GM19395 (cell line): ENCODE measurements around the gene ADAP1.

ENCODE experiments used
- ATAC-seq: cut with Tn5 transposase; IDR thresholded peaks from one replicate; pipeline ENCODE4 v1.9.1; 2021; ENCODE audit warnings: mild to moderate bottlenecking, moderate library complexity; ENCODE audit not compliant: unreplicated experiment

Gene ADAP1

GRCh38 chr7:897086-897485, 57.4 kb downstream of the ADAP1 start:
- no peak for ATAC-seq

GRCh38 chr7:896346-897075, 58.0 kb downstream of the ADAP1 start:
- no peak for ATAC-seq

- ATAC-seq = no peak
These were observed 58.9 kb downstream of the ADAP1 start for GRCh38 chr7:895451-896052.

GRCh38 chr7:894927-895450, 59.5 kb downstream of the ADAP1 start:
- no peak for ATAC-seq

- ATAC-seq = no peak
These were observed 60.2 kb downstream of the ADAP1 start for GRCh38 chr7:894164-894867.

GRCh38 chr7:893686-894085, 60.8 kb downstream of the ADAP1 start:
- no peak for ATAC-seq

- no peak for ATAC-seq
These were observed 61.6 kb downstream of the ADAP1 start for GRCh38 chr7:892648-893593.

GRCh38 chr7:891805-892204, 62.7 kb downstream of the ADAP1 start:
- no peak for ATAC-seq

- no peak for ATAC-seq
These were observed 63.2 kb downstream of the ADAP1 start for GRCh38 chr7:891291-891690.

GRCh38 chr7:890868-891267, 63.6 kb downstream of the ADAP1 start:
- no peak for ATAC-seq

- ATAC-seq = no peak
These were observed 65.1 kb downstream of the ADAP1 start for GRCh38 chr7:889391-889790.

- ATAC-seq = no peak
These were observed 65.5 kb downstream of the ADAP1 start for GRCh38 chr7:889025-889390.

GRCh38 chr7:888081-889024, 66.1 kb downstream of the ADAP1 start:
- no peak for ATAC-seq

- no peak for ATAC-seq
These were observed 67.0 kb downstream of the ADAP1 start for GRCh38 chr7:887488-887820.

- no peak for ATAC-seq
These were observed 67.6 kb downstream of the ADAP1 start for GRCh38 chr7:886626-887487.

- ATAC-seq = no peak
These were observed 68.4 kb downstream of the ADAP1 start for GRCh38 chr7:885893-886625.

- ATAC-seq = no peak
These were observed 69.1 kb downstream of the ADAP1 start for GRCh38 chr7:885261-885892.
